ENCODE measurements around the gene AMACR. TPM values are rescaled to one million over a fixed set of nuclear protein-coding genes. Genes with fewer than 3 reads are reported as not detected.
A peak's percentile ranks its signal among the peaks of the same experiment; 100 is the strongest.
"Not testable (repeated sequence)": the region's sequence is repeated elsewhere in the genome, so short reads cannot be mapped to it uniquely, and the experiment has no call there.

The AMACR gene
- total RNA-seq, 2 donors from 2014 or later, result 5.1 to 5.8 TPM

DNA sequence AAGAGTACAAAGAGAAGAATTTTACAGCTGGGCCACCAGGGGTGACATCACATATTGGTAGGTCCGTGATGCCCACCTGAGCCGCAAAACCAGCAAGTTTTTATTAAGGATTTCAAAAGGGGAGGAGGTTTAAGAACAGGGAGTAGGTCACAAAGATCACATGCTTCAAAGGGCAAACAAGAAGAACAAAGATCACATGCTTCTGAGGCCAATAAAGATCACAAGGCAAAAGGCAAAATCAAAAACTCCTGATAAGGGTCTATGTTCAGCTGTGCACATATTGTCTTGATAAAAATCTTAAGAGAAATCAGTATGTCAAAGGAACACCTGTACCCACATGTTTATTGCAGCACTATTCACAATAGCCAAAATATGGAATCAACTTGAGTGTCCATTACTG, 2.3 kb upstream of the AMACR start:
- not testable (repeated sequence) for H3K36me3 Mint-ChIP-seq; H3K27me3 Mint-ChIP-seq; H3K4me3 Mint-ChIP-seq; ATAC-seq; H3K9me3 Mint-ChIP-seq; DNase-seq (ENCODE audit: low spot score); H3K27ac Mint-ChIP-seq
- H3K4me1 Mint-ChIP-seq (ENCODE audit: low read depth in 2 of 2), result peaks cover 15 to 33% of the 10 kb centered on the region in 2 donors

GRCh38 chr5:34009610-34010009, 1.8 kb upstream of the AMACR start:
- no peak for ATAC-seq
- Mint-ChIP-seq H3K9me3 (peaks cover 4% of the 10 kb centered on the region), H3K36me3 (peaks cover 9% of the 10 kb centered on the region), H3K4me1 (ENCODE audit: low read depth in 2 of 2) (peaks cover 15 to 33% of the 10 kb centered on the region in 2 donors), H3K4me3 (no peak overlapping the region), H3K27ac (peak overlapping the region; percentile 85 to 94), H3K27me3 (no peaks in the 10 kb centered on the region)
- DNase-seq (ENCODE audit: low spot score), result no peak

GRCh38 chr5:34008802-34009201, 952 bp upstream of the AMACR start:
- DNase-seq (ENCODE audit: low spot score), result no peak
- H3K27ac Mint-ChIP-seq, result peak overlapping the region; percentile 85 to 94
- peaks cover 15 to 33% of the 10 kb centered on the region in 2 donors for H3K4me1 Mint-ChIP-seq (ENCODE audit: low read depth in 2 of 2)
- peaks cover 12% of the 10 kb centered on the region for H3K36me3 Mint-ChIP-seq
- ATAC-seq, result no peak
- peaks cover 3% of the 10 kb centered on the region for H3K9me3 Mint-ChIP-seq
- no peaks in the 10 kb centered on the region for H3K27me3 Mint-ChIP-seq
- H3K4me3 Mint-ChIP-seq, result peak overlapping the region; percentile 97

DNA sequence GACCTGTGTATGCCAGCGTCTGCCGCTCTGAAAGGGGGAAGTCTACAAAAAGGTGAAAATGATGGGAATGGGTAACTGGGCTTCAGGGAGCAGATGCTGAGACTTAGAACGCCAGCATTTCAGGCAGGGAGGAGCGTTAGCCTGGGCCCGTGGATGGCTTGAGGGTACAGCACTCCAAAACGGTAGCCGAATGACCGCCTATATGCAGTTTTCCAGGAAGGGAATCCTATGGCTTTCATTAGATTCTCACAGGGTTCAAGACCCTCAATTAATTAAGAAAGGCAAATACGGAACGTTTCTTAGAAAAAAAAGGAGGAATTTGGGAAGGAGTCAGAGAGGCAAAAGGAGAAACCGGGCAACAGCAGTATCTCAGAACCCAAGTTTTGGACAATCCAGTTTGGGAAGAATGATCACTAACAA, 639 bp downstream of the AMACR start:
- Mint-ChIP-seq H3K4me1 (ENCODE audit: low read depth in 2 of 2) (peaks cover 15 to 33% of the 10 kb centered on the region in 2 donors), H3K27ac (peak overlapping the region; percentile 85 to 94), H3K36me3 (peaks cover 15% of the 10 kb centered on the region), H3K27me3 (no peaks in the 10 kb centered on the region), H3K4me3 (peak overlapping the region; percentile 97), H3K9me3 (no peaks in the 10 kb centered on the region)
- no peak for DNase-seq (ENCODE audit: low spot score)
- ATAC-seq, result no peak

DNA sequence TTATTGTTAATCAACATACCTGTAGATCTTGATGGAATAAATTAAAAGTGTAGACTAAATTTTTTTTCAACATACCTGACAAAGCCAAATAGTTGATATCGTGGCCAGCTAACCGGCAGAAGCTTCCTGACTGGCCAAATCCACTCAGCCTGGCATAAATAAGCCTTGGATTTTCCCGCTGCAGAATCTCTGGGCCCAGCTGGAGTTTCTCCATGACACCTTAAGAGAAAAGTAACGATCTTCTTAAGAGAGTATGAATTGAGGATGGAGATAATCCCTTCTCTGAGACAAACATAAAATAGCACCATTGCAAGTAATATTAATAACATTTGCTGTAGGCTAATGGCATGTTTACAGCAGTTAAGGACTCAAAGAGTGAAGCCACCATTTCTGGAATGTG, 2.2 kb downstream of the AMACR start:
- H3K4me3 Mint-ChIP-seq, result peak overlapping the region; percentile 8
- H3K9me3 Mint-ChIP-seq, result no peaks in the 10 kb centered on the region
- peaks cover 15 to 33% of the 10 kb centered on the region in 2 donors for H3K4me1 Mint-ChIP-seq (ENCODE audit: low read depth in 2 of 2)
- H3K27me3 Mint-ChIP-seq, result no peaks in the 10 kb centered on the region
- ATAC-seq (no peak), DNase-seq (ENCODE audit: low spot score) (no peak)
- no peak overlapping the region for H3K27ac Mint-ChIP-seq
- H3K36me3 Mint-ChIP-seq, result peaks cover 15% of the 10 kb centered on the region

DNA sequence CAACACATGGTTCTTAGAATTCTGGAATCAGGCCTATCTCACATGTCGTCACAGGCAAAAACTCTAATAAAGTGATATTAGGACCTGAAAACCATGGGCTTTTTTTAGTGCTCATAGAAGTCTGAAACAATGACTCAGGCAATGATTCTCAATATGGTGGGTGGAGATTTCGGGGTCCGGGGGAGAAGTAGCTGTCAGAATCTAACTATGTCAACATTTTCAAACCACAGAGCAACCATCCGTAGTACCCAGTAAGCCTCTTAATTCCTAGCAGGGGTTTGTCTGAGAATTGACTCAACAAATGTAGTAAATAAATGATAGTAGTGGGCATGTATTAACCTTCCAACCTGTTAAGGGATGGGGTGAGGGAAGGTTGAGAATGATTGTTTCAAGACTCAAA, 2.6 kb downstream of the AMACR start:
- Mint-ChIP-seq H3K36me3 (peaks cover 15% of the 10 kb centered on the region), H3K27ac (no peak overlapping the region), H3K27me3 (no peaks in the 10 kb centered on the region), H3K9me3 (no peaks in the 10 kb centered on the region), H3K4me3 (no peak overlapping the region), H3K4me1 (ENCODE audit: low read depth in 2 of 2) (peaks cover 15 to 33% of the 10 kb centered on the region in 2 donors)
- DNase-seq (ENCODE audit: low spot score) (no peak), ATAC-seq (no peak)

DNA sequence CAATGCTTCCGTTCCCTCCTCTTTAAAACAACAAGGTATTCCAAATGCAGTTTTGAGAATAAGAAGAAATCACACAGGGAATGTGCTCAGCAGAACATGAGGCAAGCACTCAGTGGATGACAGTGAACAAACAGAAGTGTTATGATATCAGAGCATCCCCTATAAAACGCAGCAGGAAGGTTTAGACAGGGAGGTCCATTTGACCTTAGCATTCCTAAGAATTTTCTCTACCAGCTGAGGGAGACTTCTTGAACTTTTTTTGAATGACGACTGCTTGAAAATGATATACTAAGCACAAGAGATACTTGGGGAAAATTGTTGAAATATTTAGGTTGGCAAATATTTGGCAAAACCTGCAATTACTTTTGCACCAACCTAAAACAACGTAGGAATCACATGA, 3.9 kb downstream of the AMACR start:
- Mint-ChIP-seq H3K27me3 (no peaks in the 10 kb centered on the region), H3K36me3 (peaks cover 15% of the 10 kb centered on the region), H3K27ac (no peak overlapping the region), H3K4me1 (ENCODE audit: low read depth in 2 of 2) (peaks cover 11 to 23% of the 10 kb centered on the region in 2 donors), H3K9me3 (no peaks in the 10 kb centered on the region), H3K4me3 (no peak overlapping the region)
- no peak for DNase-seq (ENCODE audit: low spot score)
- no peak for ATAC-seq

GRCh38 chr5:34002629-34003328, 5.1 kb downstream of the AMACR start:
- Mint-ChIP-seq H3K9me3 (no peaks in the 10 kb centered on the region), H3K4me1 (ENCODE audit: low read depth in 2 of 2) (peaks cover 8 to 15% of the 10 kb centered on the region in 2 donors), H3K27me3 (no peaks in the 10 kb centered on the region), H3K4me3 (no peak overlapping the region), H3K27ac (no peak overlapping the region), H3K36me3 (peaks cover 15% of the 10 kb centered on the region)
- no peak for DNase-seq (ENCODE audit: low spot score)
- ATAC-seq, result no peak

- H3K9me3 Mint-ChIP-seq, result no peaks in the 10 kb centered on the region
- H3K27ac Mint-ChIP-seq, result no peak overlapping the region
- ATAC-seq (no peak), DNase-seq (ENCODE audit: low spot score) (no peak)
- H3K27me3 Mint-ChIP-seq, result no peaks in the 10 kb centered on the region
- no peak overlapping the region for H3K4me3 Mint-ChIP-seq
- peaks cover 3 to 11% of the 10 kb centered on the region in 2 donors for H3K4me1 Mint-ChIP-seq (ENCODE audit: low read depth in 2 of 2)
- H3K36me3 Mint-ChIP-seq, result peaks cover 10% of the 10 kb centered on the region
These were observed 6.5 kb downstream of the AMACR start for GRCh38 chr5:34001241-34001841.

GRCh38 chr5:33999978-34000377, 7.9 kb downstream of the AMACR start:
- DNase-seq (ENCODE audit: low spot score) (no peak), ATAC-seq (no peak)
- Mint-ChIP-seq H3K36me3 (peaks cover 14% of the 10 kb centered on the region), H3K4me3 (no peak overlapping the region), H3K4me1 (ENCODE audit: low read depth in 2 of 2) (peaks cover 9 to 16% of the 10 kb centered on the region in 2 donors), H3K27me3 (no peaks in the 10 kb centered on the region), H3K27ac (no peak overlapping the region), H3K9me3 (no peaks in the 10 kb centered on the region)

DNA sequence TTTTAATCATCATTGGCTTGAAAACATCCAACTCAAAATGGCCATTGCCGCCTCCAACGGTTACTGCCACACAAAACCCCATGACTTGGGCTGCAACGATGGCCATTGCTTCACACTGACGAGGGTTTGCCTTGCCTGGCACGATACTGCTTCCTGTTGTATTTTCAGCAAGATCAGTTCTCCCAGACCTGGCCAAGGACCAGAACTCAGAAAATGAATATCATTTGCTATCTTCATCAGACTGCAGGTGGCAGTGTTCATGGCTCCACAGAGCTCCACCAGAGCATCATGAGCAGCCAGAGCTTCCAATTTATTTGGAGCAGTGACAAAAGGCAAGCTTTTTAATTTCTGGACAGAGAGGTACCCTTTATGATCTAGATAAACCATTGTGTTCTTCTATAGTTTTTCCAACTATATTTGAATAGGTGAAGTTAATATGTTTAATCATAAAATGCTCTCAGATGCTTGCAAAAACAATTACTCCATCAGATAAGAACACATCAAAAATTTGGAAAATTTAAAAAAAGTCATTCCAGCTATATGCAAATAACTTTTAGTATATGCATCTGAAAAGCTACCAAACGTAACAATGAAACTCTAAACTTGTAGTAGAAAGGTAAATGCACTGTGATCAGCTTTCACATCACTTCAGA, 10.4 kb downstream of the AMACR start:
- H3K36me3 Mint-ChIP-seq, result peaks cover 4% of the 10 kb centered on the region
- peak overlapping the region in 1 of 2 donors; percentile 40 for H3K27ac Mint-ChIP-seq
- no peaks in the 10 kb centered on the region for H3K9me3 Mint-ChIP-seq

GRCh38 chr5:33995865-33996264, 12.0 kb downstream of the AMACR start:
- H3K27me3 Mint-ChIP-seq, result no peaks in the 10 kb centered on the region
- peaks cover 12 to 23% of the 10 kb centered on the region in 2 donors for H3K4me1 Mint-ChIP-seq (ENCODE audit: low read depth in 2 of 2)
- DNase-seq (ENCODE audit: low spot score) (no peak), ATAC-seq (no peak)
- peaks cover 4% of the 10 kb centered on the region for H3K36me3 Mint-ChIP-seq
- H3K4me3 Mint-ChIP-seq, result no peak overlapping the region
- H3K9me3 Mint-ChIP-seq, result no peaks in the 10 kb centered on the region
- H3K27ac Mint-ChIP-seq, result no peak overlapping the region

More for the DNA sequence above, 10.4 kb downstream of the AMACR start:
- ATAC-seq, result peak; percentile 65 to 72
- Mint-ChIP-seq H3K4me1 (ENCODE audit: low read depth in 2 of 2) (peaks cover 12 to 23% of the 10 kb centered on the region in 2 donors), H3K27me3 (no peaks in the 10 kb centered on the region), H3K4me3 (peak overlapping the region; percentile 49)
- no peak for DNase-seq (ENCODE audit: low spot score)

DNA sequence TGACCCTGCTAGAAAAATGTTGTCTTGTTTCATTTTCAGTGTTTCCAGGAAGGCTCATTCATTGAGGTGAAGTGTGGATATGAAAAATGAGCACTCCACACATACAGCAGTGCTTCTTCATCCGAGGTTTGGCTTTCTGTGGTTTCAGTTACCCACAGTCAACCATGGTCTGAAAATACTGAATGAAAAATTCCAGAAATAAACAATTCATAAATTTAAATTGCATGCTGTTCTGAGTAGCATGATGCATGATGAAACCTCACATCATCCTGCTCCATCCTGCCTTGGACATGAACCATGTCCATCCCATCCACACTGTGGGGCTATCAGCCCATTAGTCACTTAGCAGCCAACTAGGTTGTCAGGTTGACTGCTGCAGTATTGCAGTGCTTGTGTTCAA, 13.0 kb downstream of the AMACR start:
- ATAC-seq, result peak; percentile 68 to 85
- peaks cover 12 to 23% of the 10 kb centered on the region in 2 donors for H3K4me1 Mint-ChIP-seq (ENCODE audit: low read depth in 2 of 2)
- H3K27me3 Mint-ChIP-seq, result no peaks in the 10 kb centered on the region
- H3K4me3 Mint-ChIP-seq, result peak overlapping the region; percentile 46
- H3K27ac Mint-ChIP-seq, result peak overlapping the region; percentile 19 to 61
- peaks cover 4% of the 10 kb centered on the region for H3K36me3 Mint-ChIP-seq
- no peak for DNase-seq (ENCODE audit: low spot score)
- H3K9me3 Mint-ChIP-seq, result no peaks in the 10 kb centered on the region

DNA sequence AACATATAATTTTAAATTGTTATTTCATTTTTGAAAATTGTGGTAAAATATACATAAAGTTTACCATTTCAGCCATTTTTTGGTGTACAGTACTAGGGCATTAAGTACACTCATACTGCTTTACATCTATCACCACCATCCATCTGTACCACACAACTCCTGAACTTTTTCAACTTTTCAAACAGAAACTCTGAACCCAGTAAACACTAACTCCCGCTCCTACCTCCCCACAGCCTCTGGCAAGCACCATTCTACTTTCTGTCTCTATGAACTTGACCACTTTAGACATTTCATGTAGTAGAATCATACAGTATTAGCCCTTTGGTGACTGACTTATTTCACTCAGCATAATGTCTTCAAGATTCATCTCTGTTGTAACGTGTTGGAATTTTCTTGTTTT, 15.0 kb downstream of the AMACR start:
- no peak overlapping the region for H3K27ac Mint-ChIP-seq
- no peaks in the 10 kb centered on the region for H3K9me3 Mint-ChIP-seq
- ATAC-seq, result no peak
- H3K4me3 Mint-ChIP-seq, result no peak overlapping the region
- no peak for DNase-seq (ENCODE audit: low spot score)
- H3K36me3 Mint-ChIP-seq, result peaks cover 12% of the 10 kb centered on the region
- peaks cover 12 to 23% of the 10 kb centered on the region in 2 donors for H3K4me1 Mint-ChIP-seq (ENCODE audit: low read depth in 2 of 2)
- no peaks in the 10 kb centered on the region for H3K27me3 Mint-ChIP-seq
